HG02884 (cell line): ENCODE measurements around the gene RBMS3.
"Not testable (repeated sequence)": the region's sequence is repeated elsewhere in the genome, so short reads cannot be mapped to it uniquely, and the experiment has no call there.

Experiments used
- ATAC-seq: cut with Tn5 transposase; IDR thresholded peaks from one replicate; pipeline ENCODE4 v1.9.1; 2021; ENCODE audit warnings: mild to moderate bottlenecking, moderate library complexity; ENCODE audit not compliant: unreplicated experiment

The RBMS3 gene

GRCh38 chr3:29473481-29474170 lies 192.8 kb downstream of the RBMS3 start:
- not testable (repeated sequence) for ATAC-seq

GRCh38 chr3:29475305-29475840 lies 194.5 kb downstream of the RBMS3 start:
- ATAC-seq: no peak

GRCh38 chr3:29475854-29476253 lies 195.0 kb downstream of the RBMS3 start:
- no peak for ATAC-seq

GRCh38 chr3:29478611-29479010 lies 197.7 kb downstream of the RBMS3 start:
- no peak for ATAC-seq

GRCh38 chr3:29481249-29481648 lies 200.4 kb downstream of the RBMS3 start:
- no peak for ATAC-seq

GRCh38 chr3:29481969-29482767 lies 201.3 kb downstream of the RBMS3 start:
- peak; percentile 51 for ATAC-seq

- no peak for ATAC-seq
These were observed 203.8 kb downstream of the RBMS3 start for GRCh38 chr3:29484633-29485032.

GRCh38 chr3:29486096-29486495 lies 205.2 kb downstream of the RBMS3 start:
- peak; percentile 41 for ATAC-seq

GRCh38 chr3:29486917-29487316 lies 206.0 kb downstream of the RBMS3 start:
- no peak for ATAC-seq

GRCh38 chr3:29488922-29489321 lies 208.1 kb downstream of the RBMS3 start:
- no peak for ATAC-seq

- ATAC-seq: no peak
These were observed 212.2 kb downstream of the RBMS3 start for GRCh38 chr3:29493109-29493508.

- ATAC-seq: no peak
These were observed 213.6 kb downstream of the RBMS3 start for GRCh38 chr3:29494305-29495036.

GRCh38 chr3:29497282-29497681 lies 216.4 kb downstream of the RBMS3 start:
- no peak for ATAC-seq

GRCh38 chr3:29502771-29503170 lies 221.9 kb downstream of the RBMS3 start:
- no peak for ATAC-seq

GRCh38 chr3:29503314-29503713 lies 222.4 kb downstream of the RBMS3 start:
- no peak for ATAC-seq

- no peak for ATAC-seq
These were observed 223.1 kb downstream of the RBMS3 start for GRCh38 chr3:29503958-29504357.

- ATAC-seq: no peak
These were observed 225.6 kb downstream of the RBMS3 start for GRCh38 chr3:29506502-29506901.

- no peak for ATAC-seq
These were observed 230.8 kb downstream of the RBMS3 start for GRCh38 chr3:29511701-29512100.

- no peak for ATAC-seq
These were observed 231.8 kb downstream of the RBMS3 start for GRCh38 chr3:29512641-29513040.

GRCh38 chr3:29513236-29513635 lies 232.4 kb downstream of the RBMS3 start:
- no peak for ATAC-seq

GRCh38 chr3:29514170-29514569 lies 233.3 kb downstream of the RBMS3 start:
- no peak for ATAC-seq
